Measurements from ENCODE around the gene ICE1.

The ICE1 gene

DNA sequence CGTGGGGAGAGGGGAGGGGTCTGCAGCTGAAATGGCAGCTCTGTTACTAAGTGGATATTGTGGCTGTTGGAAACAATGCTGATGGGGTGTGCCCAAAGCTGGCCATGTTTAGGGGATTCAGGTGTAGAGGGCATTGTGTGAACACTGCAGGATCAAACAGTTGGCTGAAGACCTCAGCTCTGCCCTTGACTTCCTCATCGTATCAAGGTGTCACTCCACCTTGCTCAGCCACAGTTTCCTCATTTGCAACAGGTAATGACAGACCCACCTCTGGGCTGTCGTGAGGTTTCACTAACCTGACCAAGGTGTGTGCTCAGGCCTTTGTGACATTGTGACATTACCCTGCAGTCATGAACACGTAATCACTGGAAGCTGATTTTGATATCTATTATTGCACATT lies 111.9 kb downstream of the ICE1 start:
- in situ Hi-C loops (cut with MboI; ENCODE audit: low pct_unique_long_range_greater_than_20kb, low sequenced_read_pairs, unreplicated experiment): no loop called here
- TF ChIP-seq, protein P1, sequence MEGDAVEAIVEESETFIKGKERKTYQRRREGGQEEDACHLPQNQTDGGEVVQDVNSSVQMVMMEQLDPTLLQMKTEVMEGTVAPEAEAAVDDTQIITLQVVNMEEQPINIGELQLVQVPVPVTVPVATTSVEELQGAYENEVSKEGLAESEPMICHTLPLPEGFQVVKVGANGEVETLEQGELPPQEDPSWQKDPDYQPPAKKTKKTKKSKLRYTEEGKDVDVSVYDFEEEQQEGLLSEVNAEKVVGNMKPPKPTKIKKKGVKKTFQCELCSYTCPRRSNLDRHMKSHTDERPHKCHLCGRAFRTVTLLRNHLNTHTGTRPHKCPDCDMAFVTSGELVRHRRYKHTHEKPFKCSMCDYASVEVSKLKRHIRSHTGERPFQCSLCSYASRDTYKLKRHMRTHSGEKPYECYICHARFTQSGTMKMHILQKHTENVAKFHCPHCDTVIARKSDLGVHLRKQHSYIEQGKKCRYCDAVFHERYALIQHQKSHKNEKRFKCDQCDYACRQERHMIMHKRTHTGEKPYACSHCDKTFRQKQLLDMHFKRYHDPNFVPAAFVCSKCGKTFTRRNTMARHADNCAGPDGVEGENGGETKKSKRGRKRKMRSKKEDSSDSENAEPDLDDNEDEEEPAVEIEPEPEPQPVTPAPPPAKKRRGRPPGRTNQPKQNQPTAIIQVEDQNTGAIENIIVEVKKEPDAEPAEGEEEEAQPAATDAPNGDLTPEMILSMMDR (IDR thresholded peaks at IDR 0.05; ENCODE audit: extremely low read depth, insufficient read depth, missing control alignments): no peak
- DNase-seq (ENCODE audit: low spot score): no peak

- DNase-seq (ENCODE audit: low spot score): no peak
- in situ Hi-C loops (cut with MboI; ENCODE audit: low pct_unique_long_range_greater_than_20kb, low sequenced_read_pairs, unreplicated experiment): no loop called here
- TF ChIP-seq, protein P1 (IDR thresholded peaks at IDR 0.05; ENCODE audit: extremely low read depth, insufficient read depth, missing control alignments): no peak
Observed at GRCh38 chr5:5536871-5537270, 114.4 kb downstream of the ICE1 start.

GRCh38 chr5:5537426-5537825 lies 114.9 kb downstream of the ICE1 start:
- in situ Hi-C loops (cut with MboI; ENCODE audit: low pct_unique_long_range_greater_than_20kb, low sequenced_read_pairs, unreplicated experiment): no loop called here
- no peak for DNase-seq (ENCODE audit: low spot score)
- TF ChIP-seq, protein P1 (IDR thresholded peaks at IDR 0.05; ENCODE audit: extremely low read depth, insufficient read depth, missing control alignments): no peak

- DNase-seq (ENCODE audit: low spot score): no peak
- TF ChIP-seq, protein P1 (IDR thresholded peaks at IDR 0.05; ENCODE audit: extremely low read depth, insufficient read depth, missing control alignments): no peak
- in situ Hi-C loops (cut with MboI; ENCODE audit: low pct_unique_long_range_greater_than_20kb, low sequenced_read_pairs, unreplicated experiment): no loop called here
Observed at GRCh38 chr5:5539590-5539989, 117.1 kb downstream of the ICE1 start.
